LNCAP (cell line): ENCODE measurements around the gene OR2G6.
"Not testable (repeated sequence)": the region's sequence is repeated elsewhere in the genome, so short reads cannot be mapped to it uniquely, and the experiment has no call there.

ENCODE experiments used
- CTCF ChIP-seq: fragments of 450-650 bp; IDR thresholded peaks from 2 replicates; pipeline ENCODE4 v1.5.1; 2017; ENCODE audit warnings: mild to moderate bottlenecking

The OR2G6 gene

GRCh38 chr1:248507773-248508172 is at the start of gene OR2G6:
TSS of gene OR2G6 (plus strand) at chr1:248508073. CDS start at chr1:248521647, 13,574 bp downstream.
- not testable (repeated sequence) for TF ChIP-seq CTCF

GRCh38 chr1:248471154-248471553 is 36.7 kb upstream of the OR2G6 start:
- TF ChIP-seq CTCF: no peak

GRCh38 chr1:248473051-248473450 is 34.8 kb upstream of the OR2G6 start, which contains the start of gene OR2T3:
TSS of gene OR2T3 (plus strand) at chr1:248473351. CDS start at chr1:248473351, 0 bp downstream.
- TF ChIP-seq CTCF: not testable (repeated sequence)

GRCh38 chr1:248488289-248488688 is 19.6 kb upstream of the OR2G6 start, which contains the start of gene OR2T5:
TSS of gene OR2T5 (plus strand) at chr1:248488589. CDS start at chr1:248488589, 0 bp downstream.
- TF ChIP-seq CTCF: not testable (repeated sequence)

- no peak for TF ChIP-seq CTCF
These were observed 14.0 kb downstream of the OR2G6 start for GRCh38 chr1:248521856-248522255.

- TF ChIP-seq CTCF: not testable (repeated sequence)
These were observed 54.8 kb downstream of the OR2G6 start, which contains the start of gene OR2T29 for GRCh38 chr1:248562672-248563071. TSS of gene OR2T29 (minus strand) at chr1:248562772. CDS start at chr1:248559491, 3,281 bp downstream.

GRCh38 chr1:248574657-248575056 is 66.8 kb downstream of the OR2G6 start, which contains the start of gene OR2T34:
TSS of gene OR2T34 (minus strand) at chr1:248574757. CDS start at chr1:248574757, 0 bp downstream.
- TF ChIP-seq CTCF: not testable (repeated sequence)
